ENCODE results near the gene ARAP1.

Gene ARAP1

GRCh38 chr11:72777755-72778278, 25.6 kb upstream of the ARAP1 start:
- no peak for DNase-seq (ENCODE audit: insufficient read length, low spot score)
- no peak for FAIRE-seq
- TF ChIP-seq CTCF (IDR thresholded peaks at IDR 0.05; ENCODE audit: insufficient read depth, missing control alignments), result no peak

GRCh38 chr11:72776844-72777754, 24.9 kb upstream of the ARAP1 start:
- no peak for DNase-seq (ENCODE audit: insufficient read length, low spot score)
- TF ChIP-seq CTCF (IDR thresholded peaks at IDR 0.05; ENCODE audit: insufficient read depth, missing control alignments), result no peak
- no peak for FAIRE-seq

GRCh38 chr11:72776117-72776843, 24.1 kb upstream of the ARAP1 start:
- TF ChIP-seq CTCF (IDR thresholded peaks at IDR 0.05; ENCODE audit: insufficient read depth, missing control alignments), result no peak
- no peak for FAIRE-seq

GRCh38 chr11:72775288-72776110, 23.3 kb upstream of the ARAP1 start:
- no peak for DNase-seq (ENCODE audit: insufficient read length, low spot score)
- FAIRE-seq, result no peak

More at GRCh38 chr11:72776117-72776843, 24.1 kb upstream of the ARAP1 start:
- no peak for DNase-seq (ENCODE audit: insufficient read length, low spot score)

GRCh38 chr11:72774499-72774898, 22.3 kb upstream of the ARAP1 start:
- no peak for DNase-seq (ENCODE audit: insufficient read length, low spot score)
- TF ChIP-seq CTCF (IDR thresholded peaks at IDR 0.05; ENCODE audit: insufficient read depth, missing control alignments), result no peak
- no peak for FAIRE-seq

More at GRCh38 chr11:72775288-72776110, 23.3 kb upstream of the ARAP1 start:
- no peak for TF ChIP-seq CTCF (IDR thresholded peaks at IDR 0.05; ENCODE audit: insufficient read depth, missing control alignments)

GRCh38 chr11:72773696-72774095, 21.5 kb upstream of the ARAP1 start:
- FAIRE-seq, result no peak
- no peak for DNase-seq (ENCODE audit: insufficient read length, low spot score)
- no peak for TF ChIP-seq CTCF (IDR thresholded peaks at IDR 0.05; ENCODE audit: insufficient read depth, missing control alignments)
